ENCODE data around the gene MTOR. TPM values are rescaled to one million over a fixed set of nuclear protein-coding genes. Genes with fewer than 3 reads are reported as not detected.

MTOR gene
- total RNA-seq, 1 donor from 2014 or later, result 23.6 TPM

DNA sequence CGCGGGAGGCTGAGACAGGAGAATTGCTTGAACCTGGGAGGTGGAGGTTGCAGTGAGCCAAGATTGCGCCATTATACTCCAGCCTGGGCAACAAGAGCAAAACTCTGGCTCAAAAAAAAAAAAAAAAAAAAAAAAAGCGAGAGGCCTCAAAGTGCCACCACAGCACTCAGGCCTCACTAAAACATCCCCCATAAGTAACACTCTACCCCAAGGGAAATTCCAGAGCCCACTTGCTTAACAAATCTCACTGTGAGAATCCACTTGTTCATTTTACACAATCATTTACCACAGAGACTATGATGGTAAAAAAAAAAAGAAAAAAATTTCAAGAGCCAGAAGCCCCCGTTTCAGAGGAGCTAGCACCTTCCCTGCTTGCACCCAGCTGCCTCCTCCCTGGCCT, 136.4 kb downstream of the MTOR start:
- Histone ChIP-seq H3K27me3 (no peaks in the 10 kb centered on the region), H3K4me3 (no peak overlapping the region), H3K9me3 (no peaks in the 10 kb centered on the region), H3K4me1 (no peaks in the 10 kb centered on the region), H3K36me3 (peaks cover 0 to 98% of the 10 kb centered on the region in 2 donors), H3K27ac (no peak overlapping the region)
- DNase-seq (ENCODE audit: extremely low spot score in 2 of 2), result no peak
- intact Hi-C loops (cut with DNase I), result no loop called here
- TF ChIP-seq, protein P1, sequence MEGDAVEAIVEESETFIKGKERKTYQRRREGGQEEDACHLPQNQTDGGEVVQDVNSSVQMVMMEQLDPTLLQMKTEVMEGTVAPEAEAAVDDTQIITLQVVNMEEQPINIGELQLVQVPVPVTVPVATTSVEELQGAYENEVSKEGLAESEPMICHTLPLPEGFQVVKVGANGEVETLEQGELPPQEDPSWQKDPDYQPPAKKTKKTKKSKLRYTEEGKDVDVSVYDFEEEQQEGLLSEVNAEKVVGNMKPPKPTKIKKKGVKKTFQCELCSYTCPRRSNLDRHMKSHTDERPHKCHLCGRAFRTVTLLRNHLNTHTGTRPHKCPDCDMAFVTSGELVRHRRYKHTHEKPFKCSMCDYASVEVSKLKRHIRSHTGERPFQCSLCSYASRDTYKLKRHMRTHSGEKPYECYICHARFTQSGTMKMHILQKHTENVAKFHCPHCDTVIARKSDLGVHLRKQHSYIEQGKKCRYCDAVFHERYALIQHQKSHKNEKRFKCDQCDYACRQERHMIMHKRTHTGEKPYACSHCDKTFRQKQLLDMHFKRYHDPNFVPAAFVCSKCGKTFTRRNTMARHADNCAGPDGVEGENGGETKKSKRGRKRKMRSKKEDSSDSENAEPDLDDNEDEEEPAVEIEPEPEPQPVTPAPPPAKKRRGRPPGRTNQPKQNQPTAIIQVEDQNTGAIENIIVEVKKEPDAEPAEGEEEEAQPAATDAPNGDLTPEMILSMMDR (IDR thresholded peaks at IDR 0.05), result no peak
- TF ChIP-seq POLR2AphosphoS5 (IDR thresholded peaks at IDR 0.05; ENCODE audit: insufficient read depth in 1 of 2, low read depth in 1 of 2) (no peak), POLR2A (IDR thresholded peaks at IDR 0.05) (no peak)

GRCh38 chr1:11124965-11125364, 137.4 kb downstream of the MTOR start:
- Histone ChIP-seq H3K4me1 (no peaks in the 10 kb centered on the region), H3K9me3 (no peaks in the 10 kb centered on the region), H3K36me3 (peaks cover 0 to 97% of the 10 kb centered on the region in 2 donors), H3K4me3 (no peak overlapping the region), H3K27me3 (no peaks in the 10 kb centered on the region), H3K27ac (no peak overlapping the region)
- intact Hi-C loops (cut with DNase I), result no loop called here
- DNase-seq (ENCODE audit: extremely low spot score in 2 of 2), result no peak
- TF ChIP-seq POLR2AphosphoS5 (IDR thresholded peaks at IDR 0.05; ENCODE audit: insufficient read depth in 1 of 2, low read depth in 1 of 2) (no peak), POLR2A (IDR thresholded peaks at IDR 0.05) (no peak)
- TF ChIP-seq, protein P1 (IDR thresholded peaks at IDR 0.05), result no peak

DNA sequence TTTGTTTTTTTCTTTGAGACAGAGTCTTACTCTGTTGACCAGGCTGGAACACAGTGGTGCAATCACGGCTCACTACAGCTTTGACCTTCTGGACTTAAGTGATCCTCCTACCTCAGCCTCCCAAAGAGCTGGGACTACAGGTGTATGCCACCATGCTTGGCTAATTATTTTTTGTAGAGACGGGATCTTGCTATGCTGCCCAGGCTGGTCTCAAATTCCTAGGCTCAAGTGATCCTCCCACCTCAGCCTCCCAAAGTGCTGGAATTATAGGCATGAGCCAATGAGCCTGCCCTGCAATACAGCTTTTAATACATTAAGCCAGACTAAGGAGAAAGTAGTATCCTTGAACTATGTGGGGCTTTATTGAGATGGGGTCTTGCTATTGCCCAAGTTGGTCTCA, 146.0 kb downstream of the MTOR start:
- TF ChIP-seq POLR2A (IDR thresholded peaks at IDR 0.05), result no peak
- TF ChIP-seq, protein P1 (IDR thresholded peaks at IDR 0.05), result no peak
- no peak for TF ChIP-seq POLR2AphosphoS5 (IDR thresholded peaks at IDR 0.05; ENCODE audit: insufficient read depth in 1 of 2, low read depth in 1 of 2)
- Histone ChIP-seq H3K27me3 (no peaks in the 10 kb centered on the region), H3K4me1 (no peaks in the 10 kb centered on the region), H3K36me3 (peaks cover 0 to 62% of the 10 kb centered on the region in 2 donors), H3K4me3 (no peak overlapping the region), H3K9me3 (no peaks in the 10 kb centered on the region), H3K27ac (no peak overlapping the region)
- no peak for DNase-seq (ENCODE audit: extremely low spot score in 2 of 2)
- intact Hi-C loops (cut with DNase I), result no loop called here

- no peak for DNase-seq (ENCODE audit: extremely low spot score in 2 of 2)
- Histone ChIP-seq H3K27me3 (no peaks in the 10 kb centered on the region), H3K27ac (no peak overlapping the region), H3K4me1 (no peaks in the 10 kb centered on the region), H3K4me3 (no peak overlapping the region), H3K9me3 (no peaks in the 10 kb centered on the region), H3K36me3 (peaks cover 0 to 56% of the 10 kb centered on the region in 2 donors)
- intact Hi-C loops (cut with DNase I), result no loop called here
- no peak for TF ChIP-seq POLR2A (IDR thresholded peaks at IDR 0.05)
- TF ChIP-seq, protein P1 (IDR thresholded peaks at IDR 0.05), result no peak
- no peak for TF ChIP-seq POLR2AphosphoS5 (IDR thresholded peaks at IDR 0.05; ENCODE audit: insufficient read depth in 1 of 2, low read depth in 1 of 2)
Measured at GRCh38 chr1:11114966-11115365, 147.4 kb downstream of the MTOR start.

DNA sequence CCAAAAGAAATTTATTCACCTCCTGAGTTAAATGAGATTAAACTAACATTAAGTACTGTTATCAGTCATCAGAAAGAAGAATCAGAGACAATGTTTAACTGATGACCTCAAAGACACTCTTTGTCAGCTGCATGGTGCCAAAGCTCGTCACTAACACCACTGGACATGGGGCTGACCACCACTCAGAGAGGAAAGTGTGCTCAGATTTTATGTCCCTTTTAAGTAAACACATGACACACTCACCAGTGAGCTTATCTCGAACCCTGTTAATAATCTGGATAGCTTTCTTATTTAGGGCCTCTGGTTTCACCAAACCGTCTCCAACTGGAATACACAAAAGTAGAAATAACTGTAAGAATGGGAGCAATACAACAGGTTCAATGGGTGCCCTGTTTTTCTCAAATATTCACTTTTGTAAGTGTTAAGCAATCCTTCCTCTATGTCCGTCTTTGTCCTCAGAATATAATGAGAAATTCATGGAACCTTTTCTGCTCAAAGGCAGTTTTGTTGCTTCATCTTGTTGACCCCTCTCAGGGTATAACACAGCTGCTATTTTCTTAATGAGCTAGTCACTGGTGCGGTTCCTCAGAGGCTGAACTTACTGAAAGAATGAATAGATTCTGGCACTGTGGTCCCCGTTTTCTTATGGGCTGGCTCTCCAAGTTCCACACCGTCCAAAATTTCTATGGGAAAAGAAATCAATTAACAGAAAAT, 153.1 kb downstream of the MTOR start:
- no peak overlapping the region for H3K4me3 ChIP-seq
- no peaks in the 10 kb centered on the region for H3K27me3 ChIP-seq
- no peaks in the 10 kb centered on the region for H3K9me3 ChIP-seq
- DNase-seq (ENCODE audit: extremely low spot score in 2 of 2), result no peak
- intact Hi-C loops (cut with DNase I), result no loop called here
- H3K36me3 ChIP-seq, result peaks cover 0 to 57% of the 10 kb centered on the region in 2 donors
- H3K4me1 ChIP-seq, result no peaks in the 10 kb centered on the region
- TF ChIP-seq POLR2AphosphoS5 (IDR thresholded peaks at IDR 0.05; ENCODE audit: insufficient read depth in 1 of 2, low read depth in 1 of 2), result no peak
- TF ChIP-seq, protein P1 (IDR thresholded peaks at IDR 0.05), result no peak
- no peak for TF ChIP-seq POLR2A (IDR thresholded peaks at IDR 0.05)
- H3K27ac ChIP-seq, result no peak overlapping the region

Data from vagina (tissue), 2 donors.